Upper lobe of left lung (tissue), 6 donors: ENCODE measurements around the gene CDT1. TPM values are rescaled to one million over a fixed set of nuclear protein-coding genes. Genes with fewer than 3 reads are reported as not detected.
A peak's percentile ranks its signal among the peaks of the same experiment; 100 is the strongest.

Source experiments
- ATAC-seq, 2 donors: fragments of 200-7000 bp; cut with Tn5 transposase; one replicate each; pipeline ENCODE4 v1.9.1; 2022; ENCODE audit warnings: mild to moderate bottlenecking in 2 of 2, moderate library complexity in 2 of 2; ENCODE audit not compliant: low FRiP score in 2 of 2
- DNase-seq, 2 donors: peaks; one replicate each; pipeline ENCODE4 v3.0.0-alpha.2; 2019 to 2020
- H3K27ac ChIP-seq, 4 donors: fragments of 200-600 bp; sonication (generic); one replicate each; pipeline ENCODE4 v1.5.1; 2016 to 2019
- H3K27me3 ChIP-seq, 4 donors: fragments of 200-600 bp; sonication (generic); one replicate each; pipeline ENCODE4 v1.5.1; 2017 to 2019
- H3K36me3 ChIP-seq, 4 donors: fragments of 200-600 bp; sonication (generic); one replicate each; pipeline ENCODE4 v1.5.1; 2016 to 2019
- H3K4me1 ChIP-seq, 4 donors: fragments of 200-600 bp; sonication (generic); one replicate each; pipeline ENCODE4 v1.5.1; 2018 to 2019
- H3K4me3 ChIP-seq, 4 donors: fragments of 200-600 bp; sonication (generic); one replicate each; pipeline ENCODE4 v1.5.1; 2017 to 2019; ENCODE audit warnings: mild to moderate bottlenecking in 2 of 4, moderate library complexity in 1 of 4
- H3K9me3 ChIP-seq, 4 donors: fragments of 200-600 bp; sonication (generic); one replicate each; pipeline ENCODE4 v1.5.1; 2018 to 2019
- EP300 ChIP-seq, 4 donors: sonication (generic); formaldehyde crosslinking; IDR thresholded peaks; one replicate each; pipeline ENCODE4 v1.5.1; 2017; ENCODE audit warnings: antibody characterized with exemption in 4 of 4, control low read depth in 2 of 4
- POLR2A ChIP-seq, 4 donors: fragments of 450-650 bp; IDR thresholded peaks; one replicate each; pipeline ENCODE4 v1.5.1; 2016 to 2017; ENCODE audit warnings: antibody characterized with exemption in 4 of 4, mild to moderate bottlenecking in 2 of 4
- POLR2AphosphoS5 ChIP-seq, 2 donors: sonication (generic); formaldehyde crosslinking; IDR thresholded peaks; one replicate each; pipeline ENCODE4 v1.5.1; 2017; ENCODE audit warnings: antibody characterized with exemption in 2 of 2
- WGBS, 2 donors: methylation state at CpG; one replicate each; pipeline ENCODE4 v1.1.5; 2017 to 2018; 5-methylcytosine and 5-hydroxymethylcytosine counted together
- total RNA-seq, 6 donors: library from RNA; depleted of rRNA in 4 of 6; stranded (reverse); fragments of >200 nt in 4 of 6; gene quantifications; one replicate each; pipeline versions ENCODE4 v1.1.0 to v1.2.1, GENCODE V29; 2016 to 2021
- TF ChIP-seq, protein P1 (sequence below), 6 experiments: fragments of 450-650 bp in 4 of 6; fragments of 200-600 bp in 2 of 6; sonication (generic) in 2 of 6; IDR thresholded peaks; one replicate each; pipeline ENCODE4 v1.5.1; 2016 to 2019; ENCODE audit warnings: antibody characterized with exemption in 6 of 6
- donor health status: DM: no; HTN: no; CAD: no; lungs with moderate emphysema.
- donor health status: DM: no; HTN: yes; CAD: no; lungs with severe emphysema.

Gene CDT1
- total RNA-seq, 6 donors from 2014 or later = 2.3 to 4.7 (median 3.5) TPM; not detected in 1

DNA sequence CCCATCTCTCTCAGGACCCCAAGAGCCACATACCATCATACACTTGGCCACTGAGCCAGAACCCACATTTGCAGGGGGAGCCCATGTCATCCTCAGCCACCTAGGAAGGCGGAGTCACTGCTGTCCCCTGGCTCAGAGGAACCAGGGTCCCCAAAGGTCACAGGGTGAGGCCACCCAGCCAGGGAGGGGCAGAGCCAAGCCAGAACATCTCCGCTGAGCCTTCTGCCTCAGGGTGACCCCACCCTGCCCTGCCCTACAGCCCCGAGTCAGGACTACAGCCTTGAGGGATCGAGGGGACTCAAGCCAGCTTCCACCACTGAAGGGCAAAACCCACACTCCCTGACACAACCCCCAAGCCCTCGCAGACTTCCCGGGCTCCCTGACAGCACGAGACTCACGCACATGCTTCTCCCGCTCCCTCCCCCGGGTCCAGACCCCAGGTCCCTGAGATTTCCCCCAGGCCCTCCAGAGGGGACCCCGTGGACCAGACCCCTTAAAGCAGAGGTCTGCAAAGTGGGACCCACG lies 36.0 kb upstream of the CDT1 start:
- H3K36me3 ChIP-seq = peaks cover 0 to 22% (median 0%) of the 10 kb centered on the region in 4 donors
- peaks cover 85 to 96% (median 92%) of the 10 kb centered on the region in 4 donors for H3K4me1 ChIP-seq
- no peaks in the 10 kb centered on the region for H3K27me3 ChIP-seq
- WGBS, 2 donors = 60 to 78% methylated on average over 7 to 11 of the region's 12 CpGs
- TF ChIP-seq, protein P1, sequence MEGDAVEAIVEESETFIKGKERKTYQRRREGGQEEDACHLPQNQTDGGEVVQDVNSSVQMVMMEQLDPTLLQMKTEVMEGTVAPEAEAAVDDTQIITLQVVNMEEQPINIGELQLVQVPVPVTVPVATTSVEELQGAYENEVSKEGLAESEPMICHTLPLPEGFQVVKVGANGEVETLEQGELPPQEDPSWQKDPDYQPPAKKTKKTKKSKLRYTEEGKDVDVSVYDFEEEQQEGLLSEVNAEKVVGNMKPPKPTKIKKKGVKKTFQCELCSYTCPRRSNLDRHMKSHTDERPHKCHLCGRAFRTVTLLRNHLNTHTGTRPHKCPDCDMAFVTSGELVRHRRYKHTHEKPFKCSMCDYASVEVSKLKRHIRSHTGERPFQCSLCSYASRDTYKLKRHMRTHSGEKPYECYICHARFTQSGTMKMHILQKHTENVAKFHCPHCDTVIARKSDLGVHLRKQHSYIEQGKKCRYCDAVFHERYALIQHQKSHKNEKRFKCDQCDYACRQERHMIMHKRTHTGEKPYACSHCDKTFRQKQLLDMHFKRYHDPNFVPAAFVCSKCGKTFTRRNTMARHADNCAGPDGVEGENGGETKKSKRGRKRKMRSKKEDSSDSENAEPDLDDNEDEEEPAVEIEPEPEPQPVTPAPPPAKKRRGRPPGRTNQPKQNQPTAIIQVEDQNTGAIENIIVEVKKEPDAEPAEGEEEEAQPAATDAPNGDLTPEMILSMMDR (IDR thresholded peaks at IDR 0.05) = no peak
- TF ChIP-seq POLR2A (IDR thresholded peaks at IDR 0.05) (no peak), EP300 (IDR thresholded peaks at IDR 0.05) (no peak), POLR2AphosphoS5 (IDR thresholded peaks at IDR 0.05) (no peak)
- DNase-seq (no peak), ATAC-seq (no peak)
- H3K9me3 ChIP-seq = no peaks in the 10 kb centered on the region
- peak overlapping the region; percentile 71 to 86 (median 82) for H3K27ac ChIP-seq
- H3K4me3 ChIP-seq = no peak overlapping the region

DNA sequence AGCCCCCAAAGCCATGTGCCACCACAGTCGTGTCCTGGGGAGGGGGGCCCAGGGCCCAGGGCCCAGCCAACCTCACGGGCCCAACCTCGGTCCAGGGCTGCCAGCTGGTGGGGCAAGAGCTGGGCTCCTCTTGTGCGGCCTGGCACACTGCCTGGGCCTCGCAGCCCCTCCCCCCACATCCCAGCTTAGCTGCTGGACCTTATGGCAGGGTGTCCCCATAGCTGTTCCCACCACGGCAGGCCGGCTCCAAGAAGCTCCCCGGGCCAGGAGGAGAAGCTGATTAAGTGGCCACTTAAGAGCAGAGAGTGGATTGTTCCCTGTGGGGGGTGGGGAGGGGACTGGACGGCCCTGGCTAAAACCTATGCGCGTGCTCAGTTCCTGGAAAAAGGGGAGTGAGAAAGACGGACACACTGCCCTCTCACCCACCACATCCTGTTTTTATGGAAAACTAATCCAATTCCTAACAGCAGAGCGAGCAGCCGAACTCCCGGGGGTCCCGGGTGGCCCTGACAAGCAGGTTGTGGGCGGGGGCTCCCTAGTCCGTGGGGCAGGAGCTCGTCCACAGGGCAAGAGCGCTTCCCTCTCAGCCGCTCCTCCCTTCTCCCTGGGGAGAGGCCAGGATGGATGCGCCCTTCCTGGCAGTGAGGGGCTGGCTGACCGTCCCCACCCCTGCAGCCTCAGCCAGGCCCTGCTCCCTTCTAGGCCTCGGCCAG lies 35.4 kb upstream of the CDT1 start:
- TF ChIP-seq POLR2A (IDR thresholded peaks at IDR 0.05) = no peak
- TF ChIP-seq, protein P1 (IDR thresholded peaks at IDR 0.05) = no peak
- peak; percentile 51 to 57 for TF ChIP-seq POLR2AphosphoS5 (IDR thresholded peaks at IDR 0.05)
- TF ChIP-seq EP300 (IDR thresholded peaks at IDR 0.05) = peak in 1 of 4 donors; percentile 27
- Histone ChIP-seq H3K9me3 (no peaks in the 10 kb centered on the region), H3K27me3 (no peaks in the 10 kb centered on the region), H3K4me3 (peak overlapping the region in 2 of 4 donors; percentile 8 to 23), H3K36me3 (peaks cover 0 to 16% (median 0%) of the 10 kb centered on the region in 4 donors), H3K27ac (peak overlapping the region; percentile 71 to 86 (median 82)), H3K4me1 (peaks cover 85 to 96% (median 92%) of the 10 kb centered on the region in 4 donors)
- peak; percentile 91 to 95 for DNase-seq
- WGBS, 2 donors = 29% methylated on average over 11 to 21 of the region's 24 CpGs
- ATAC-seq = peak; percentile 9 to 62

DNA sequence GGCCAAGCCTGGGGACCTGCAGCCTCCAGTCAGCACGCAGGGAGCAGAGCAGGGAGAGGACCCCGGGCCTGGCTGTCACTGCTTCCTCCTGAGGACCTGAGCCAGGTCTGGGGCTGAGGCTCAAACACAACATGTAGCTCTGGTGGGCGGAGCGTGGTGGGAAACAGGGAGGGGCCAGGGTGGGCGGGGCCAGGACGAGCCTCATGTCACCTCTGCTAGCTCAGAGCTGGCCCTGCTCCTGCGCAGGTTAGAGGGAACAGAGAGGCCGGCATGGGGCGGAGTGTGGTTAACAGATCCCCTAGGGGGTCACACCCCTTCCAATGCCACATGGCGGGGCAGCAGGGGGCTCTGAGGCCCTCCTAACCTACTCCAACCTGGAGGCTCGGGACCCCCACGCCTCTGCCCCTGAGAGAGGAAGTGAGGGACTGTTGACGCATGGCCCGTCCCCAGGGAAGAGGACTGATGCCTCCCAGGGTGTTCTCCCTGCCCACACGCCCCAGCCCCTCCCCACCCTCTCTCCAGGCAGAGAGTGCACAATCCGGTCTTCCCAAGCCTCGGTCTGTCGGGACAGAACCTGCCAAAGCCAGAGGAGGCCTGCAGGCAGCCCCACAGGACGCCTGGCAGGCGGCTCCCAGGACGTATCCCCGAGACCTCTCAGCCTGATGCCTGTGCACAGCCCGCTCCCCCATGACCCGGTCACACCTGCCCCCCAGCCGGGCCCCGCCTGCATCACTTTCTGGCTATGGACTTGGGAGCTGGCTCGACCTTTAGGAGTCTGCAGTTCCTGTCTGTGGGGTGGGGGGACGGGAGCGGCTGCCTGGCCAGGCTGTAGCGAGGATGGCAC lies 33.8 kb upstream of the CDT1 start:
- peak overlapping the region; percentile 76 to 86 (median 82) for H3K27ac ChIP-seq
- no peaks in the 10 kb centered on the region for H3K27me3 ChIP-seq
- DNase-seq = peak; percentile 82
- peak overlapping the region in 3 of 4 donors; percentile 21 to 40 (median 34) for H3K4me3 ChIP-seq
- peaks cover 92 to 96% (median 93%) of the 10 kb centered on the region in 4 donors for H3K4me1 ChIP-seq
- ATAC-seq = peak in 1 of 2 donors; percentile 70
- TF ChIP-seq, protein P1 (IDR thresholded peaks at IDR 0.05) = no peak
- TF ChIP-seq POLR2AphosphoS5 (IDR thresholded peaks at IDR 0.05) = peak in 1 of 2 donors; percentile 54
- H3K36me3 ChIP-seq = peaks cover 0 to 6% (median 0%) of the 10 kb centered on the region in 4 donors
- no peaks in the 10 kb centered on the region for H3K9me3 ChIP-seq
- WGBS, 2 donors = 17 to 38% methylated on average over 2 to 21 of the region's 30 CpGs

DNA sequence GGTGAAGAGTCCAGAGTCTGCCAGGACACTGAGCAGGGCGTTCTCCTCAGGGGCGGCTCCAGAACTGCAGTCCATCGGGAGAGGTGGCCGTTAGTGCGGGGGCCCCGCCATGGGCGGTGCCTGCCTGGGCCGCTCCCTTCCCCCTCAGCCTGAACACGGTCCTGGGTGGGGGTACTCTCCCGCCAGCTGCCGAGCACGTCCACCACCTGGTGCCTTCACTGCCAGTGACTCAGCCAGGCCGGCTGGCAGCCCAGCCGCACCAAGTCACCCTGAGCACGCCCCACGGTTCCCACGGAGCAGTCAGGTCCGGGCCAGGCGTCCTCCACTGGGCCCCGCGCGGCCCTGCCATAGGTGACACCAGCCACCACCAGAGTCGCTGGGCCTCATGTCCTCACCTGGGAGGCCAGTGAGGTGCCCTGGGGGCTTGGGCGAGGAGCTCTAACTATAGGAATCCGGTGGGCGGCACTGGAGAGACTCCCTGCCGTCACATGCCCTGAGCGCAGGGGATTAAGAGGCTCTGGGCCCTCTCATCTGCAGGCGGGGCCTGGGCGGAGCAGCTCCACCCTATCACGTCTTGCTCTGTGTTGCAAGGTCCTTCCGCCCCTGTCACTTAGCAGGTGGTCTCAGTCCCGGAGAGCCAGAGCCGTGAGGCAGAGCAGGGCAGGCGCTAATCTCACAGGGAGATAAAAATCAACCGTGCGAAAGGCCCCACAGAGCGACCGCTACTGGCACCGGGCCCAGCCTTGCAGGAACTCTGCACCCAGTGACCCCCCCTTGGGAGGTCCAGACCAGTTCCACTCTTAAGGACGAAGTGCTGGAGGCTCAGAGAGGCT lies 32.9 kb upstream of the CDT1 start:
- 18 to 24% methylated on average over 7 to 30 of the region's 41 CpGs for WGBS, 2 donors
- ATAC-seq (peak; percentile 41 to 76), DNase-seq (peak; percentile 89)
- Histone ChIP-seq H3K9me3 (no peaks in the 10 kb centered on the region), H3K4me1 (peaks cover 89 to 95% (median 90%) of the 10 kb centered on the region in 4 donors), H3K27ac (peak overlapping the region; percentile 76 to 86 (median 82)), H3K27me3 (no peaks in the 10 kb centered on the region), H3K4me3 (peak overlapping the region in 3 of 4 donors; percentile 21 to 40 (median 34)), H3K36me3 (peaks cover 0 to 6% (median 0%) of the 10 kb centered on the region in 4 donors)
- TF ChIP-seq, protein P1 (IDR thresholded peaks at IDR 0.05) = peak in 1 of 6 experiments; percentile 14
- peak in 1 of 4 donors; percentile 54 for TF ChIP-seq POLR2A (IDR thresholded peaks at IDR 0.05)
- TF ChIP-seq POLR2AphosphoS5 (IDR thresholded peaks at IDR 0.05) = peak; percentile 84
- peak in 1 of 4 donors; percentile 31 for TF ChIP-seq EP300 (IDR thresholded peaks at IDR 0.05)
